Osteoblast (primary cell): Measurements from ENCODE around the gene STX8. TPM values are rescaled to one million over a fixed set of nuclear protein-coding genes. Genes with fewer than 3 reads are reported as not detected.

Source experiments
- DNase-seq: peaks from one replicate; pipeline ENCODE4 v3.0.0; 2011; ENCODE audit warnings: low spot score, mixed read lengths; ENCODE audit not compliant: insufficient read length; ENCODE audit errors: missing footprints
- H2AFZ ChIP-seq: 2 replicates; pipeline ENCODE4 v1.6.0; 2011; ENCODE audit warnings: mild to moderate bottlenecking, low read length
- H3K27ac ChIP-seq: 2 replicates; pipeline ENCODE4 v1.5.1; 2011; ENCODE audit warnings: mild to moderate bottlenecking, low read depth, low read length, moderate library complexity
- H3K27me3 ChIP-seq: 2 replicates; pipeline ENCODE4 v1.6.0; 2012; ENCODE audit warnings: mild to moderate bottlenecking, control low read depth, inconsistent platforms, low read length, moderate library complexity; ENCODE audit not compliant: insufficient read depth
- H3K36me3 ChIP-seq: 2 replicates; pipeline ENCODE4 v1.5.1; 2011; ENCODE audit warnings: mild to moderate bottlenecking, low read length, control low read depth, moderate library complexity; ENCODE audit not compliant: insufficient read depth
- H3K4me1 ChIP-seq: 2 replicates; pipeline ENCODE4 v1.5.1; 2011; ENCODE audit warnings: mild to moderate bottlenecking, low read length, control low read depth, moderate library complexity; ENCODE audit not compliant: insufficient read depth
- H3K4me2 ChIP-seq: 2 replicates; pipeline ENCODE4 v1.6.0; 2011; ENCODE audit warnings: mild to moderate bottlenecking, low read length; ENCODE audit not compliant: insufficient read depth
- H3K4me3 ChIP-seq: fragments of 200-600 bp; sonication (generic); 3 replicates; pipeline ENCODE4 v1.5.1; 2012; ENCODE audit warnings: mild to moderate bottlenecking, low read length, inconsistent platforms; ENCODE audit not compliant: insufficient read depth
- H3K79me2 ChIP-seq: 2 replicates; pipeline ENCODE4 v1.6.0; 2012; ENCODE audit warnings: mild to moderate bottlenecking, low read length, control low read depth, inconsistent platforms; ENCODE audit not compliant: insufficient read depth
- H3K9me3 ChIP-seq: 2 replicates; pipeline ENCODE4 v1.5.1; 2011; ENCODE audit warnings: low read depth, low read length, control low read depth
- H4K20me1 ChIP-seq: 2 replicates; pipeline ENCODE4 v1.6.0; 2012; ENCODE audit warnings: mild to moderate bottlenecking, low read length, control low read depth; ENCODE audit not compliant: insufficient read depth
- small RNA-seq: library from RNA; depleted of rRNA; stranded (forward); fragments of <200 nt; gene quantifications from one replicate; pipeline ENCODE3, GENCODE V24; 2012
- total RNA-seq: library from RNA; depleted of rRNA; stranded (reverse); fragments of >200 nt; gene quantifications from 2 replicates; pipeline ENCODE4 v1.2.3, GENCODE V29; 2012
- TF ChIP-seq, protein P1 (sequence below): IDR thresholded peaks from 2 replicates; pipeline ENCODE4 v1.5.1; 2011; ENCODE audit warnings: mild to moderate bottlenecking, low read depth, low read length, moderate library complexity; ENCODE audit errors: extremely low read depth

Gene STX8
- total RNA-seq, 1 donor = 72.7 TPM

DNA sequence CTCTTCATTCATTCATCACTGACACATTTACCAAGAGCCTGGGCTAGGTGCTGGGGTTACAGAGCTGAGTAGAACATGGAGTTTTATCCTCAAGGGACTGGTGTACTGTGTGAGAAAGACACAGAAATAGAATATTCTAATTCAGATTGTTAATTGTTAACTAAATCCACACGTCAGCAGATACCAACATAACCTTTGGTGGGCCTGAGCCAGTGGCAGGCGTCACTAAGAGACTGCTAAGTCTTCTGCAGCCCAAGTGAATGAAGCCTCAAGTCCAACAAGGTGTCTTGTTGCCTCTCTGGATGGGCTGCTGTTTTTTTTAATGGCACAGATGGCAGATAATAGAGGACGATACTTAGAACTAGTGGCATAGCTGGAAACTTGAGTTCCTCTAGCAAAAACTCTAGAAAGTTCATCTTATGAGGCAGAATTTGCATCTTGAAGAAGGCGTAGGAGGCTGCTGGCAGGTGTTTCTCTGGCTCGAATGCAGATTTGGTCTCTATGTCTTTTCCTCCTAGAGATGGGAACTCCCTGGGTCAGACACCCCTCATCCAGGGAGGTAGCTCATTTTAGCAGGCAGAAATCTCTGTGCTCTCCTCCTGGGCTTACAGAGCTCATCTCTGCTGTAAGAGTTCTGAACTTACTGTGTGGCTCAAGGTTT lies 374.8 kb downstream of the STX8 start:
- Histone ChIP-seq H3K4me2 (no peak overlapping the region), H4K20me1 (no peaks in the 10 kb centered on the region), H3K79me2 (no peaks in the 10 kb centered on the region), H3K9me3 (no peaks in the 10 kb centered on the region), H3K4me3 (no peak overlapping the region), H3K27ac (no peak overlapping the region), H3K36me3 (no peaks in the 10 kb centered on the region), H3K4me1 (no peaks in the 10 kb centered on the region), H3K27me3 (peaks cover 7% of the 10 kb centered on the region), H2AFZ (no peak overlapping the region)
- no peak for DNase-seq
- TF ChIP-seq, protein P1, sequence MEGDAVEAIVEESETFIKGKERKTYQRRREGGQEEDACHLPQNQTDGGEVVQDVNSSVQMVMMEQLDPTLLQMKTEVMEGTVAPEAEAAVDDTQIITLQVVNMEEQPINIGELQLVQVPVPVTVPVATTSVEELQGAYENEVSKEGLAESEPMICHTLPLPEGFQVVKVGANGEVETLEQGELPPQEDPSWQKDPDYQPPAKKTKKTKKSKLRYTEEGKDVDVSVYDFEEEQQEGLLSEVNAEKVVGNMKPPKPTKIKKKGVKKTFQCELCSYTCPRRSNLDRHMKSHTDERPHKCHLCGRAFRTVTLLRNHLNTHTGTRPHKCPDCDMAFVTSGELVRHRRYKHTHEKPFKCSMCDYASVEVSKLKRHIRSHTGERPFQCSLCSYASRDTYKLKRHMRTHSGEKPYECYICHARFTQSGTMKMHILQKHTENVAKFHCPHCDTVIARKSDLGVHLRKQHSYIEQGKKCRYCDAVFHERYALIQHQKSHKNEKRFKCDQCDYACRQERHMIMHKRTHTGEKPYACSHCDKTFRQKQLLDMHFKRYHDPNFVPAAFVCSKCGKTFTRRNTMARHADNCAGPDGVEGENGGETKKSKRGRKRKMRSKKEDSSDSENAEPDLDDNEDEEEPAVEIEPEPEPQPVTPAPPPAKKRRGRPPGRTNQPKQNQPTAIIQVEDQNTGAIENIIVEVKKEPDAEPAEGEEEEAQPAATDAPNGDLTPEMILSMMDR = no peak

Small RNA genes lying within 50 kb of the gene (small RNA-seq; reads per million reads assigned to genes)
- not detected for gene AC005695.3

Other genes starting within 250 kb of the STX8 start
- under 0.01 TPM in 1 of 2 replicates, not detected in the other for gene CFAP52, start 822 bp upstream of the STX8 start, total RNA-seq
- gene USP43, start 69.7 kb upstream of the STX8 start, total RNA-seq = under 0.01 and 0.36 TPM in 2 replicates
- not detected in 2 replicates for gene DHRS7C, start 215.8 kb upstream of the STX8 start, total RNA-seq
- not detected in 2 replicates for gene GSG1L2, start 246.3 kb upstream of the STX8 start, total RNA-seq